Activated B cell treated with CpG ODN at 0.5 μM for 24 hours (primary cell): ENCODE data around the gene SLC4A2. TPM values are rescaled to one million over a fixed set of nuclear protein-coding genes. Genes with fewer than 3 reads are reported as not detected.

Experiments used
- ATAC-seq: fragments of 200-7000 bp; cut with Tn5 transposase; one replicate; pipeline ENCODE4 v1.10.0; 2021; ENCODE audit warnings: low read depth, mild to moderate bottlenecking, moderate library complexity
- CTCF ChIA-PET: fragments of 350-600 bp; sonication (Branson Sonifier 250); formaldehyde crosslinking; loops from one replicate; lab custom pipeline; 2021; ENCODE audit warnings: antibody characterized with exemption; lab: Charles Lee
- POLR2A ChIA-PET: fragments of 350-600 bp; sonication (Branson Sonifier 250); formaldehyde crosslinking; loops from one replicate; lab custom pipeline; 2021; ENCODE audit warnings: antibody characterized with exemption; lab: Charles Lee
- DNase-seq: peaks from one replicate; pipeline ENCODE4 v3.0.0; 2022
- H3K27ac Mint-ChIP-seq: one replicate; pipeline ENCODE4 v1.8.0; 2020; ENCODE audit warnings: mixed read lengths
- H3K27me3 Mint-ChIP-seq: one replicate; pipeline ENCODE4 v1.8.0; 2021; ENCODE audit warnings: mixed read lengths
- H3K36me3 Mint-ChIP-seq: one replicate; pipeline ENCODE4 v1.8.0; 2021; ENCODE audit warnings: low read depth, mixed read lengths
- H3K4me1 Mint-ChIP-seq: one replicate; pipeline ENCODE4 v1.8.0; 2021; ENCODE audit warnings: mixed read lengths
- H3K4me3 Mint-ChIP-seq: one replicate; pipeline ENCODE4 v1.8.0; 2020; ENCODE audit warnings: mild to moderate bottlenecking, mixed read lengths
- H3K9me3 Mint-ChIP-seq: one replicate; pipeline ENCODE4 v1.8.0; 2020; ENCODE audit warnings: mixed read lengths
- intact Hi-C: fragments of 100-400 bp; cut with micrococcal nuclease; formaldehyde crosslinking; loops from one replicate; pipeline ENCODE4 v1.15.1; 2024
- total RNA-seq: library from RNA; stranded (reverse); gene quantifications from 2 replicates; pipeline ENCODE4 v1.2.3, GENCODE V29; 2022
- TF ChIP-seq, protein P1 (sequence below): fragments of 200-600 bp; IDR thresholded peaks from one replicate; pipeline ENCODE4 v1.8.0; 2022; ENCODE audit warnings: antibody characterized with exemption, mild to moderate bottlenecking

Gene SLC4A2
- total RNA-seq, 1 donor from 2014 or later: 72.5 TPM

DNA sequence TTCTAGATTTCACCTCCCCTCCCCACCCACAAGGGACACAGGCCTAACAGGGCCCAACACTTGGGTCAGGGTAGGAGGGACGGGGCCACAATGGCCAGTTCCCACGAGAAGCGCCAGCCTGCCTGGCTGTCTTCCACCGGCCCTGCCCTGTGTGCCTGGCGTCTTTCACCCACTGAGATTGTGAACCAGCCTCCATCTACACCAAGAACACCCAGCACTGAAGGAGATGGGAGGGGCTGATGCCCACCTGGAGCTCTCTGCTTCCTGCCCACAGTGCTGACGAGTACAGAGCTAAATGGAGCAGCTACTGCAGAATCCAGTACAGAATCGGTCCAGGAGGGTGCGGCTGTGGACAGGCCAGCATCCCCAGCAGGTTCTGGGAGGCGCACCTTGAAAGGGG, 13.4 kb upstream of the SLC4A2 start:
- no peak overlapping the region for H3K4me3 Mint-ChIP-seq
- ChIA-PET POLR2A (no interaction called here), CTCF (no interaction called here)
- peaks cover 4% of the 10 kb centered on the region for H3K27me3 Mint-ChIP-seq
- intact Hi-C loops: no loop called here
- ATAC-seq (no peak), DNase-seq (no peak)
- no peaks in the 10 kb centered on the region for H3K4me1 Mint-ChIP-seq
- H3K36me3 Mint-ChIP-seq: peaks cover 15% of the 10 kb centered on the region
- H3K27ac Mint-ChIP-seq: no peak overlapping the region
- no peaks in the 10 kb centered on the region for H3K9me3 Mint-ChIP-seq
- TF ChIP-seq, protein P1, sequence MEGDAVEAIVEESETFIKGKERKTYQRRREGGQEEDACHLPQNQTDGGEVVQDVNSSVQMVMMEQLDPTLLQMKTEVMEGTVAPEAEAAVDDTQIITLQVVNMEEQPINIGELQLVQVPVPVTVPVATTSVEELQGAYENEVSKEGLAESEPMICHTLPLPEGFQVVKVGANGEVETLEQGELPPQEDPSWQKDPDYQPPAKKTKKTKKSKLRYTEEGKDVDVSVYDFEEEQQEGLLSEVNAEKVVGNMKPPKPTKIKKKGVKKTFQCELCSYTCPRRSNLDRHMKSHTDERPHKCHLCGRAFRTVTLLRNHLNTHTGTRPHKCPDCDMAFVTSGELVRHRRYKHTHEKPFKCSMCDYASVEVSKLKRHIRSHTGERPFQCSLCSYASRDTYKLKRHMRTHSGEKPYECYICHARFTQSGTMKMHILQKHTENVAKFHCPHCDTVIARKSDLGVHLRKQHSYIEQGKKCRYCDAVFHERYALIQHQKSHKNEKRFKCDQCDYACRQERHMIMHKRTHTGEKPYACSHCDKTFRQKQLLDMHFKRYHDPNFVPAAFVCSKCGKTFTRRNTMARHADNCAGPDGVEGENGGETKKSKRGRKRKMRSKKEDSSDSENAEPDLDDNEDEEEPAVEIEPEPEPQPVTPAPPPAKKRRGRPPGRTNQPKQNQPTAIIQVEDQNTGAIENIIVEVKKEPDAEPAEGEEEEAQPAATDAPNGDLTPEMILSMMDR: no peak

DNA sequence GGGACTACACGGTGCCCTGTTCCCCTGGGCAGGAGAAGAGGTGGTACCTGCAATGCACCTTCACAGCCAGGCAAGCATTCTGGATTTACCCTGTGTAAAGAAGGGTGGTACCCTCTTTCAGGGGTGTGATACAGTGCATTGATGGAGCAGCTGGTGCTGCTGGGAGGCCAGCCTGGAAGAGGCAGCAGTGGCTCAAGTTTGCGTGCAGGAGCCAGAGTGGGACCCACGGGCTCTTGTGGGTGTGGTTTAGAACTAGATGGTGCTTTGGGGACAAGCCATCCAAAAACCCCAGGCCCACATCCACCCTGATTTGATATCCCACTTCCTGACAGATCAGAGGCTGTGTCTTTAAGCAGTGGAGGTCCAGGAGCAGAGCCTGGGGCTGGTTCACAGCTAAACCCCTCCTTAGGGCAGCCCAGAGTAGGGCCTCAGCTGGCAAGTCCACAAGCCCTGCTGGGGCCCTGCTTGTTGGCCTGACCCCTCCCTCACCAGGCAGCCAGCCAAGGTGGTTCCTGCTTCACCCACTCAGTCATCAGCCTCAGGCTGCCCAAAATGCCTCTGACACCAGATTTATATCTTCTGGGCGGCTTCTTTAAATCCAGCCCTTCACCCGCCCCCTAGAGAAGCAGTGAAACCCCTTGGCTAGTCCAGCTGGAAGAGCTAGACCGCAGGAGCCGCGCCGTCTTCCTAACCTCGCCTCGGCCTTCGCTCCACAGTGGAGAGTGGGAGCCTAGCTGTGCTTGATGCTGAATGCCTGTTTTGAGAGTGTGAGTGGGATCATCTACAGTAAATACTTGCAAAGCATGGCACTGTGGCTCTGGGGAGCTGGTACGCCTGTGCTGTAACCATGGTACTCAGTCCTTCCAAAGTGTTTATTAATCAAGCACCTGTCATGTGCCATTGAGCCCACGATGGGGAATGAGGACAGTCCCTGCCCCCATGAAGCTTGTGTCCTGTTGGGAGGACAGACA, 12.5 kb upstream of the SLC4A2 start:
- CTCF ChIA-PET: no interaction called here
- intact Hi-C loops: no loop called here
- ATAC-seq: no peak

DNA sequence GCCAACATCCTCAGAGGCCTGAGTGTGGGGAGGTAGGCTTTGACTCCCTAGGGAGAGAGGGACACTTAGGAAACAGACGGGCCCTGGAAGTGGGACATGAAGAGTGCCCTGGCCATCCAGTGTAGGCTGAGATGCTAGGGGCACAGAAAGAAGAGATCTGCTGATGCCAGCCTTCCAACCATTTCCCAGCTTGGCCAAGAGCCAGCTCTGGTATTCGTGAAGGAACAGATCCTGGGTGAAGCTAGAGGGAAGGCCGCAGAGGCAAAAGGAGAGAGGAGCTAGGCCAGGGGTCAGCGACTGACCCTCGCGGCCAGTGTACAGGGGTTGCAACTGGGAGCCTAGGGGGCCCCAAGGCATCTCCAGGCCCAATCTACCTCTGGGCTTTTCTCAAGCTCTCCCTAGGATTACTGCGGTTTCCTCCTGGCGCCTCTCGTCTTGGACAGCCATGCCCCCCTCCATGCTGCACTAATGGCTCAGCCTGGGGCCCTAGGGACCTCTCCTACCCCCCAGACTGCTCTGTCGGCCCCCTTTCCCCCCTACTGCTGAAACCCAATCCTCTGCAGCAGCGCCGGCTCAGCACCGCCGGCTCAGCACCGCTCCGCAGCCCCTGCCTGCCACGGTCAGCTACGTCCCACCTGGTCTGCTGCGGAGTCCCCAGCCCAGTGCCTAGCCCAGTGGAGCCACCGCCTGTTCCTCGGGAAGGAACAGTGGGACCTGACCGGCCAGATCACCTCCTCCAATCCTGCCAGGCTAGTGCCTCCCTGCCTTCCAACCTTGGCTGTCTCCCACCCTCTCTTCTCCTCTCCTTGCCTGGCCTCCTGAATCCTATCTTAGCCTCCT, 11.2 kb upstream of the SLC4A2 start, which contains the start of gene ASIC3:
Gene ASIC3 (plus strand): TSS at position 556 of the 840 bp plus-strand sequence. CDS start 355 bp downstream, outside the sequence.
- Mint-ChIP-seq H3K36me3 (peaks cover 13% of the 10 kb centered on the region), H3K4me3 (no peak within 1 kb of the TSS), H3K27ac (no peak within 1 kb of the TSS), H3K9me3 (no peaks in the 10 kb centered on the region), H3K27me3 (peaks cover 8% of the 10 kb centered on the region), H3K4me1 (peaks cover 3% of the 10 kb centered on the region)
- no peak for DNase-seq
- intact Hi-C loops: no loop called here
- POLR2A ChIA-PET: no interaction called here
- no peak for ATAC-seq
- TF ChIP-seq, protein P1: no peak
- CTCF ChIA-PET: no interaction called here

More for the DNA sequence above, 12.5 kb upstream of the SLC4A2 start:
- Mint-ChIP-seq H3K27ac (no peak overlapping the region), H3K4me1 (no peaks in the 10 kb centered on the region), H3K4me3 (no peak overlapping the region), H3K36me3 (peaks cover 15% of the 10 kb centered on the region), H3K9me3 (no peaks in the 10 kb centered on the region), H3K27me3 (peaks cover 4% of the 10 kb centered on the region)
- DNase-seq: no peak
- TF ChIP-seq, protein P1: no peak
- POLR2A ChIA-PET: no interaction called here

DNA sequence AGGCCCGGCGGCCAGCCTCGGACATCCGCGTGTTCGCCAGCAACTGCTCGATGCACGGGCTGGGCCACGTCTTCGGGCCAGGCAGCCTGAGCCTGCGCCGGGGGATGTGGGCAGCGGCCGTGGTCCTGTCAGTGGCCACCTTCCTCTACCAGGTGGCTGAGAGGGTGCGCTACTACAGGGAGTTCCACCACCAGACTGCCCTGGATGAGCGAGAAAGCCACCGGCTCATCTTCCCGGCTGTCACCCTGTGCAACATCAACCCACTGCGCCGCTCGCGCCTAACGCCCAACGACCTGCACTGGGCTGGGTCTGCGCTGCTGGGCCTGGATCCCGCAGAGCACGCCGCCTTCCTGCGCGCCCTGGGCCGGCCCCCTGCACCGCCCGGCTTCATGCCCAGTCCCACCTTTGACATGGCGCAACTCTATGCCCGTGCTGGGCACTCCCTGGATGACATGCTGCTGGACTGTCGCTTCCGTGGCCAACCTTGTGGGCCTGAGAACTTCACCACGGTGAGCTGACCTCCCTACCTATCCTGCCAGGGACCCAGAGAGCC, 10.4 kb upstream of the SLC4A2 start:
- DNase-seq (no peak), ATAC-seq (no peak)
- no peak overlapping the region for H3K27ac Mint-ChIP-seq
- no peaks in the 10 kb centered on the region for H3K9me3 Mint-ChIP-seq
- ChIA-PET CTCF (no interaction called here), POLR2A (no interaction called here)
- TF ChIP-seq, protein P1: no peak
- intact Hi-C loops: no loop called here
- H3K4me1 Mint-ChIP-seq: peaks cover 3% of the 10 kb centered on the region
- no peak overlapping the region for H3K4me3 Mint-ChIP-seq
- peaks cover 8% of the 10 kb centered on the region for H3K27me3 Mint-ChIP-seq
- H3K36me3 Mint-ChIP-seq: peaks cover 14% of the 10 kb centered on the region
